HTERT RPE-1 (cell line): ENCODE data around the gene NOL9.

Experiments used
- in situ Hi-C: fragments of 300-500 bp; cut with MboI; formaldehyde crosslinking; loops from 4 replicates; pipeline ENCODE4 v1.14.3; 2020; ENCODE audit warnings: low sequenced_read_pairs

NOL9 gene

GRCh38 chr1:6491081-6491449 lies 63.2 kb downstream of the NOL9 start:
- in situ Hi-C loops: no loop called here

GRCh38 chr1:6490181-6491080 lies 63.9 kb downstream of the NOL9 start:
- in situ Hi-C loops: no loop called here

DNA sequence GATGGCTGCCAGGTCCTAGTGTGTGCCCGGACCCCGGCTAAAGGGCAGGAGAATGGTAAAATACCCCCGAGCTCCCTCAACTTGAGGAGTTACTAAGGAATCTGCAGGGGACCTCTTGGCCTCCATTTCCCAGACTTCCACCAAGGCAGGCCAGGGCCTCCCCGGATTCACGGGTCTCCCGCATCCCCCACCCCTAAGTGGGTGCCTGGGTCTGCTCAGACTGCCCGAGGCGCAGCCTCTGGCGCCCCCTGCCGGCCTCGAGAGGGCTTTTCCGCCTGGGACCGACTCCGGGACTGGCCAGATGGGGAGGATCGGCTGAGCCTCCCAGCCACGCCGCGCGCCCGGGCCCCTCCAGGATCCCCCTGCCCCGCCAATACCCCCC lies 64.5 kb downstream of the NOL9 start:
- in situ Hi-C loops: no loop called here

DNA sequence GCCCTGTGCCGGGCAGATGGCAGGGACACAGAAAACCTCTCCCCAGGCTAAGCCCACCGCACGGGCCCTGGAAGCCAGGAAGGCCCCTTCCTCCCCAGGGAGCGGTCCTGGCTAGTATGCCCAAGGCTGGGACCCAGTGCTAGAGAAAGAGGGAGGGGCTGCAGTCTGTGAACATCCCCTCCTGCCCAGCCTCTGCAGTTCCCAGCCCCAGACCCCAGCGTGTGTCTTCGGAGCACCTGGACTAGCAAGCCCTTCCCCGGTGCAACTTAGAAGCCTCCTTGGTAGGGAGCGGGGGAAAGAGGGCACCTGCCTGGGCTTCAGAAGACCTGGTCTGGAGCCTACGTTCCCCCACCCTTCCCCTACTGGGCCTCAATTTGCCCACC lies 64.9 kb downstream of the NOL9 start:
- in situ Hi-C loops: no loop called here

- in situ Hi-C loops: no loop called here
Measured at GRCh38 chr1:6488602-6489382, 65.5 kb downstream of the NOL9 start.

DNA sequence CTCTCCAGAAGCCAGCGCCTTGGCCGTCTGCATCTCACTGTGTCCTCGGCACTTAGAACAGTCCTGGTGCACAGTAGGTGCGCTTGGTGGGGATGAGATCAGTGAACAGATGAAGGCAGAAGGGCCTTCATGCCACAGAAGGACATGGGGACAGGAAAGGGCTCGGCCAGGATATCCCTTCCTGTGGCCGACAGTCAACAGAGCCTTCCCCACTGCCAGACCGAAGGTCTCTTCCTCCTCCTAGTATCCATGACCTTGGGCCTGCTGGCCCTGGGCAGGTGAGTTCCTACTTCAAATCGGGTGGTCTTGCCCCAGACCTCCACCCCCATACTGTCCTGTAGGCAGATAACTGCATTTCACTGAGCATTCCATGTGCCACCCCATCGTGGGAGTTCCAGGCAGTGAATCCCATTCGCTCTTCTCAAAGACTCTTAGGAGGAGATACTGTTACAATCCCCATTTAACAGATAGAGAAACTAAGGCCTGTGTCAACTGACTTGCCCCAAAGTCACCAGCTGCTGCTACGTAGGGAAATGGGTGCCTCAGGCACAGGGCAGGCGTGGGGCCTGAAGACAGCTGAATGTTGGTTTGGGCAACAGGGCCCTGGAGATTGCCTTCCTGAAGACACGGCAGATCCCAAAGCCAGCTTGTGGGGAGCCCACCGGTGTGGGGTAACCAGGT lies 66.4 kb downstream of the NOL9 start:
- in situ Hi-C loops: no loop called here

GRCh38 chr1:6486433-6487011 lies 67.8 kb downstream of the NOL9 start:
- in situ Hi-C loops: no loop called here

GRCh38 chr1:6485168-6486101 lies 68.9 kb downstream of the NOL9 start:
- in situ Hi-C loops: no loop called here

GRCh38 chr1:6484826-6485167 lies 69.5 kb downstream of the NOL9 start:
- in situ Hi-C loops: no loop called here

- in situ Hi-C loops: no loop called here
Measured at GRCh38 chr1:6483761-6484117, 70.6 kb downstream of the NOL9 start.

DNA sequence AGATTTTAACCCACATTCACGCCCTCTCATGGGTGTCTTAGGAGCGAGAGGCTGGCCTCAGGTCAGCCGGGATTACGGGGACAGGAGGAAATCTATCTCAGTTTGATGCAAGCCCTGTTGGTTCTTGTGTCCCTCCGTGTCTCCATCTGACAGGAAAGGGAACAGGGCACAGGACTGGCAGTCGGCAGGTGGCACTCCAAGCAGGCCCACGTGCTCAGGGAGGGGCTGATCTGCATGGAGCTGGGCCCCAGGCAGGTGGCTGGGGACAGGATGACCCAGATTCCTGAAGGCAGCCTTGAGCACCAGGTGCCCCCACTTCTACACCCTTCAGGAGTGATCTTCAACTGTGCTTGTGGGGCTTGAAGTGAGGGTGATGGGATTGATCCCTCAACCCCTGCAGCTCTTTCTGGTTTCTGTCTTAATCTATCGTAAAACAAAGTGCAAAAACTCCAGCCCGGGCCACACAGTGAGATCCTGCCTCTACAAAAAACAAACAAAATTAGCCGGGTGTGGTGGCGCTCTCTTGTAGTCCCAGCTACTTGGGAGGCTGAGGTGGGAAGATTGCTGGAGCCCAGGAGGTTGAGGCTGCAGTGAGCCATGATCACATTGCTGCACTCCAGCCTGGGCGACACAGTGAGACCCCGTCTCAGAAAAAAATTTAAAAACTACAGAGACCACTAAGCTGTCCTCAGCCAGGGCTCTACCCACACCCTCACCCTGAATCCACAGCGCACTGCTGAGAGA lies 71.1 kb downstream of the NOL9 start:
- in situ Hi-C loops: no loop called here

DNA sequence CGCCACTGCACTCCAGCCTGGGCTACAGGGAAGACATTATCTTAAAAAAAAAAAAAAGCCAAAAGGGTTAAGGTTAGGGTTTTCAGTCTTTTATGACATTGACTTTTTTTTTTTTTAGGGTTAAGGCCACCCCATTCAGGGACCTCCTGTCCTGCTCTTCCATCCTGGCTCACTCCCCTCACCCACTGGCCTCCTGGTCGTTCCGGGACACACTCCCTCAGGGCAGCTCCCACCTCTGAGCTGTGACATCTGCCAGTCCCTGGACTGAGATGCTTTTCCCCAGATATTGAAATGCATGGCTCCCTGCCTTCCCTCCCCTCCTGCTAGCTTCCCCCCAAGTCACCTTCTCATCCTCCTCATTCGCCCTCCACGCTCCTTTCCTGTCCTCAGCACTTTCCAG lies 72.5 kb downstream of the NOL9 start:
- in situ Hi-C loops: no loop called here

DNA sequence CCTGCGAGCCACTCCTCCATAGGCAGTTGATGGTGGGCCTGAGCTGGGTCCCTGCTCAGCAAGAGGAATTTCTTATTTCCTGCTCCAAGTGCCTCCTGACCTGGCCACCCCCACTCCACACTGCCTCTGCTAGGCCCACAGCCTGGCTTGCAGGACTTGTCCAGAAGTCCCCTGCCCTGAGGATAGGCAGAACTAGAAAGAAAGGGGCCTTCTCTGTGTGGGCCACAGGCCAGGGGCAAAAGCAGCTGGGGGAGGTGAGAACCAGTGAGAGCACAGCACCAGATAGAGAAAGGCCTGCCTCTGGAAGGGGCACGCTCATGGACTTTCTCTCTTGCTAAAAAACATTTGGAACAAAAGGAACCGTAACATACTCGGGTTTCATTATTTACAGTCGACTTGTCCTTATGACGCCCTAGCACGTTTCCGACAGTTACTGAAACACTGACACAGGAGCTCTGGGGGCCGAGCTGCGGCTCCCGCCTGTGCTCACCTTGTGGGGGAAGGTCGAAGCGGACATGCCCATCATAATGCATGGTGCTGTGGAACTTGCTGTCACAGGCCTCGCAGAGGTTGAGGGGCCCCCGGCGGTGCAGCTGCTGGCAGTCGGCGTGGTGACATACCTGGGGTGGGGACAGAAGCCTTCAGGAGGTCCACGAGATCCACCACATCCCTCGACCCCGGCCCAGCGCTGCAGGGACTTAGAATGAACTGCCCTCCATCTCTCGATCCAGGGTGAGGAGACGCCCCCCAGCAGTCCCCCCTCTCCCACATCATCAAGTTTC lies 77.1 kb downstream of the NOL9 start:
- in situ Hi-C loops: no loop called here

- in situ Hi-C loops: no loop called here
Measured at GRCh38 chr1:6476483-6476882, 77.8 kb downstream of the NOL9 start.

GRCh38 chr1:6475381-6476133 lies 78.8 kb downstream of the NOL9 start:
- in situ Hi-C loops: no loop called here

GRCh38 chr1:6474815-6475282 lies 79.5 kb downstream of the NOL9 start:
- in situ Hi-C loops: no loop called here

- in situ Hi-C loops: no loop called here
Measured at GRCh38 chr1:6473974-6474814, 80.1 kb downstream of the NOL9 start.
